Hepatocyte (in vitro differentiated cells): Measurements from ENCODE around the gene GGNBP2. TPM values are rescaled to one million over a fixed set of nuclear protein-coding genes. Genes with fewer than 3 reads are reported as not detected.

Experiments
- DNase-seq: peaks from one replicate; pipeline ENCODE4 v3.0.0-alpha.2; 2016; ENCODE audit warnings: low spot score
- H2AFZ ChIP-seq: fragments of 200-600 bp; sonication (generic); 2 replicates; pipeline ENCODE4 v1.6.0; 2016; ENCODE audit warnings: antibody characterized with exemption, mild to moderate bottlenecking
- H3K27ac ChIP-seq: fragments of 200-600 bp; sonication (generic); 2 replicates; pipeline ENCODE4 v1.5.1; 2016; ENCODE audit warnings: mild to moderate bottlenecking
- H3K27me3 ChIP-seq: fragments of 200-600 bp; sonication (generic); 2 replicates; pipeline ENCODE4 v1.6.1; 2016
- H3K36me3 ChIP-seq: fragments of 200-600 bp; sonication (generic); replicated peaks from 2 replicates; pipeline ENCODE4 v1.5.1; 2016; ENCODE audit warnings: low read depth; ENCODE audit not compliant: insufficient read depth
- H3K4me1 ChIP-seq: fragments of 200-600 bp; sonication (generic); 2 replicates; pipeline ENCODE4 v1.5.1; 2016; ENCODE audit warnings: mild to moderate bottlenecking, moderate library complexity; ENCODE audit not compliant: insufficient read depth
- H3K4me2 ChIP-seq: fragments of 200-600 bp; sonication (generic); 2 replicates; pipeline ENCODE4 v1.6.0; 2016
- H3K4me3 ChIP-seq: fragments of 200-600 bp; sonication (generic); 2 replicates; pipeline ENCODE4 v1.5.1; 2016; ENCODE audit warnings: mild to moderate bottlenecking
- H3K79me2 ChIP-seq: fragments of 200-600 bp; sonication (generic); 2 replicates; pipeline ENCODE4 v1.6.0; 2017; ENCODE audit warnings: mild to moderate bottlenecking
- H3K9me2 ChIP-seq: fragments of 200-600 bp; sonication (generic); replicated peaks from 2 replicates; pipeline ENCODE4 v1.6.0; 2017; ENCODE audit warnings: mild to moderate bottlenecking; ENCODE audit not compliant: insufficient read depth
- H3K9me3 ChIP-seq: fragments of 200-600 bp; sonication (generic); 2 replicates; pipeline ENCODE4 v1.5.1; 2016; ENCODE audit warnings: low read depth, mild to moderate bottlenecking
- H4K20me1 ChIP-seq: fragments of 200-600 bp; sonication (generic); 2 replicates; pipeline ENCODE4 v1.6.0; 2016; ENCODE audit warnings: mild to moderate bottlenecking; ENCODE audit not compliant: insufficient read depth, poor library complexity, severe bottlenecking
- EZH2 ChIP-seq: fragments of 200-600 bp; sonication (generic); IDR thresholded peaks from 2 replicates; pipeline ENCODE4 v1.6.1; 2016; ENCODE audit warnings: antibody characterized with exemption, mild to moderate bottlenecking, borderline replicate concordance
- EZH2phosphoT487 ChIP-seq: fragments of 200-600 bp; sonication (generic); IDR thresholded peaks from one replicate; pipeline ENCODE4 v1.6.1; 2018; ENCODE audit warnings: antibody characterized with exemption, mild to moderate bottlenecking, low read depth, moderate library complexity; ENCODE audit not compliant: unreplicated experiment, severe bottlenecking
- WGBS: methylation state at CpG from one replicate; pipeline ENCODE4 v1.1.6; 2016; ENCODE audit warnings: low lambda C conversion rate; ENCODE audit errors: missing lambda C conversion rate; 5-methylcytosine and 5-hydroxymethylcytosine counted together
- polyA plus RNA-seq: library from polyadenylated mRNA; unstranded; fragments of >200 nt; fragmentation: Nextera tagmentation; extraction: Ambion mirVana; gene quantifications from 2 replicates; pipeline ENCODE4 v1.2.1, GENCODE V29; 2016
- total RNA-seq: library from RNA; depleted of rRNA; stranded (reverse); fragments of >200 nt; gene quantifications from 2 replicates; pipeline ENCODE4 v1.2.3, GENCODE V29; 2014
- TF ChIP-seq, protein P1 (sequence below): fragments of 200-600 bp; sonication (generic); IDR thresholded peaks from 2 replicates; pipeline ENCODE4 v1.5.1; 2016; ENCODE audit warnings: antibody characterized with exemption, mild to moderate bottlenecking; ENCODE audit not compliant: poor library complexity

Gene GGNBP2
- total and polyA plus RNA-seq, 2 experiments from 2014 or later = 52.2 to 79.9 TPM

DNA sequence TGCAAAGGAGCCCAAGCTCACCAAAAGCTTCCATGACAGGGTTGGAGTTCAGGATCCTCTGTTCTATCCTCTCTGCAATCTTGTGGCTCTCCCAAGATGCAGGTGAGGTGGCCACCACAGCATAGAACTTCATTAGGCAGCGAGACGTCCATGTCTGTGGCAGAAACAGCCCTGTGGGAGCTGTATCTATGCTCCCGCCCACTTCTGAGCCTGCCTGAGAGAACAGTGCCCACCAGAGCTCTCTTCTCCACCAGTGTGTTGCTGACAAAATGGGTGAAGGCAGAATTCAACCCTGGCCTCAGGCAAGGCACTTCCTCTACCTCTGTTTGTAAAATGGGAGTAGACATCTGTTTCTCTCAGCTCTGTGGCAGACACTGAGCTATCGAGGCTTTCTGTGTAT is 28.9 kb upstream of the GGNBP2 start:
- Histone ChIP-seq H3K27ac (no peak overlapping the region), H3K9me2 (no peaks in the 10 kb centered on the region), H3K4me2 (no peak overlapping the region), H3K36me3 (no peaks in the 10 kb centered on the region), H3K79me2 (no peaks in the 10 kb centered on the region), H4K20me1 (no peaks in the 10 kb centered on the region), H3K4me3 (no peak overlapping the region), H3K27me3 (no peaks in the 10 kb centered on the region), H2AFZ (no peak overlapping the region), H3K9me3 (no peaks in the 10 kb centered on the region), H3K4me1 (no peaks in the 10 kb centered on the region)
- no peak for DNase-seq
- TF ChIP-seq EZH2phosphoT487 = no peak
- TF ChIP-seq EZH2 = no peak
- TF ChIP-seq, protein P1, sequence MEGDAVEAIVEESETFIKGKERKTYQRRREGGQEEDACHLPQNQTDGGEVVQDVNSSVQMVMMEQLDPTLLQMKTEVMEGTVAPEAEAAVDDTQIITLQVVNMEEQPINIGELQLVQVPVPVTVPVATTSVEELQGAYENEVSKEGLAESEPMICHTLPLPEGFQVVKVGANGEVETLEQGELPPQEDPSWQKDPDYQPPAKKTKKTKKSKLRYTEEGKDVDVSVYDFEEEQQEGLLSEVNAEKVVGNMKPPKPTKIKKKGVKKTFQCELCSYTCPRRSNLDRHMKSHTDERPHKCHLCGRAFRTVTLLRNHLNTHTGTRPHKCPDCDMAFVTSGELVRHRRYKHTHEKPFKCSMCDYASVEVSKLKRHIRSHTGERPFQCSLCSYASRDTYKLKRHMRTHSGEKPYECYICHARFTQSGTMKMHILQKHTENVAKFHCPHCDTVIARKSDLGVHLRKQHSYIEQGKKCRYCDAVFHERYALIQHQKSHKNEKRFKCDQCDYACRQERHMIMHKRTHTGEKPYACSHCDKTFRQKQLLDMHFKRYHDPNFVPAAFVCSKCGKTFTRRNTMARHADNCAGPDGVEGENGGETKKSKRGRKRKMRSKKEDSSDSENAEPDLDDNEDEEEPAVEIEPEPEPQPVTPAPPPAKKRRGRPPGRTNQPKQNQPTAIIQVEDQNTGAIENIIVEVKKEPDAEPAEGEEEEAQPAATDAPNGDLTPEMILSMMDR = no peak
- WGBS = 88% methylated on average over 4 of the region's 4 CpGs

- Histone ChIP-seq H4K20me1 (no peaks in the 10 kb centered on the region), H3K27me3 (no peaks in the 10 kb centered on the region), H3K27ac (no peak overlapping the region), H3K9me3 (no peaks in the 10 kb centered on the region), H3K9me2 (no peaks in the 10 kb centered on the region), H2AFZ (no peak overlapping the region), H3K4me1 (no peaks in the 10 kb centered on the region), H3K79me2 (no peaks in the 10 kb centered on the region), H3K4me2 (no peak overlapping the region), H3K36me3 (no peaks in the 10 kb centered on the region), H3K4me3 (no peak overlapping the region)
- TF ChIP-seq, protein P1 = no peak
- WGBS = 96% methylated on average over 2 of the region's 2 CpGs
- DNase-seq = no peak
Measured at GRCh38 chr17:36523113-36523512, 21.6 kb upstream of the GGNBP2 start.

- no peaks in the 10 kb centered on the region for H4K20me1 ChIP-seq
- no peaks in the 10 kb centered on the region for H3K36me3 ChIP-seq
- no peaks in the 10 kb centered on the region for H3K4me1 ChIP-seq
- no peak overlapping the region for H2AFZ ChIP-seq
- no peaks in the 10 kb centered on the region for H3K27me3 ChIP-seq
- no peak overlapping the region for H3K4me3 ChIP-seq
- no peak for DNase-seq
- WGBS = 97% methylated on average over 4 of the region's 4 CpGs
- H3K79me2 ChIP-seq = no peaks in the 10 kb centered on the region
- no peaks in the 10 kb centered on the region for H3K9me3 ChIP-seq
- H3K4me2 ChIP-seq = no peak overlapping the region
- H3K9me2 ChIP-seq = no peaks in the 10 kb centered on the region
- no peak overlapping the region for H3K27ac ChIP-seq
- TF ChIP-seq EZH2 = no peak
Measured at GRCh38 chr17:36524428-36524876, 20.3 kb upstream of the GGNBP2 start.

DNA sequence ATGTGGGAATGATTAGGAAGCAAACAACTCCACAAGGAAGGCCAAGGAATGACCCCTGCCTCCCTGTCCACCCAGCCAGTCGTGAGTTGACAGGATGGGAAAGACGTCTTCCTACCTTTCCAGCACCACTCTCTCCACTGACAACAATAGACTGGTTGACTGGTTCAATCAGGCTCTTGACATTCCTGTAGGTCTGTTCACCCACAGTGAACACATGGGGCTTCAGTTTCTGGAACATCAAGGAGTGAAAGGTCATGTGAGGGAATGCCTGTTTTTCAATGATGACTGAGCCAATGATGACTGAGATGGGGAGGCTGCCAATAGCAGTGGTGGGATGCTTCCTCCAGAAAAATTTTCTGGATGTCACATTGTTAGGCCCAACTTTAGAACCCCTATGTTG is 19.6 kb upstream of the GGNBP2 start:
- no peak overlapping the region for H3K4me2 ChIP-seq

More for the DNA sequence above, 19.6 kb upstream of the GGNBP2 start:
- Histone ChIP-seq H3K27me3 (no peaks in the 10 kb centered on the region), H3K27ac (no peak overlapping the region), H3K36me3 (no peaks in the 10 kb centered on the region), H3K9me3 (no peaks in the 10 kb centered on the region), H4K20me1 (no peaks in the 10 kb centered on the region), H3K9me2 (no peaks in the 10 kb centered on the region), H2AFZ (no peak overlapping the region), H3K4me1 (no peaks in the 10 kb centered on the region), H3K79me2 (no peaks in the 10 kb centered on the region), H3K4me3 (no peak overlapping the region)
- no peak for DNase-seq
- TF ChIP-seq EZH2 (no peak), EZH2phosphoT487 (no peak)
- TF ChIP-seq, protein P1 = no peak
- WGBS = 84% methylated on average over 2 of the region's 2 CpGs
